ENCODE results near the gene ARHGEF28. TPM values are rescaled to one million over a fixed set of nuclear protein-coding genes. Genes with fewer than 3 reads are reported as not detected.

The ARHGEF28 gene
- total RNA-seq, 2 experiments from 2014 or later, result 0.05 to 0.12 TPM

- Mint-ChIP-seq H3K36me3 (no peaks in the 10 kb centered on the region), H3K27me3 (peaks cover 18% of the 10 kb centered on the region), H3K4me3 (no peak overlapping the region), H3K9me3 (no peaks in the 10 kb centered on the region), H3K27ac (no peak overlapping the region), H3K4me1 (ENCODE audit: low read depth) (no peaks in the 10 kb centered on the region)
- intact Hi-C loops (cut with micrococcal nuclease), result no loop called here
- DNase-seq, result no peak
- ChIA-PET CTCF (no interaction called here), POLR2A (no interaction called here)
These were observed 38.8 kb downstream of the ARHGEF28 start for GRCh38 chr5:73664796-73665195.

GRCh38 chr5:73666891-73667290 lies 40.9 kb downstream of the ARHGEF28 start:
- POLR2A ChIA-PET, result no interaction called here
- Mint-ChIP-seq H3K4me3 (no peak overlapping the region), H3K36me3 (no peaks in the 10 kb centered on the region), H3K27me3 (peaks cover 16% of the 10 kb centered on the region), H3K9me3 (no peaks in the 10 kb centered on the region), H3K27ac (no peak overlapping the region), H3K4me1 (ENCODE audit: low read depth) (no peaks in the 10 kb centered on the region)
- DNase-seq, result no peak
- intact Hi-C loops (cut with micrococcal nuclease), result no loop called here
- CTCF ChIA-PET, result no interaction called here

DNA sequence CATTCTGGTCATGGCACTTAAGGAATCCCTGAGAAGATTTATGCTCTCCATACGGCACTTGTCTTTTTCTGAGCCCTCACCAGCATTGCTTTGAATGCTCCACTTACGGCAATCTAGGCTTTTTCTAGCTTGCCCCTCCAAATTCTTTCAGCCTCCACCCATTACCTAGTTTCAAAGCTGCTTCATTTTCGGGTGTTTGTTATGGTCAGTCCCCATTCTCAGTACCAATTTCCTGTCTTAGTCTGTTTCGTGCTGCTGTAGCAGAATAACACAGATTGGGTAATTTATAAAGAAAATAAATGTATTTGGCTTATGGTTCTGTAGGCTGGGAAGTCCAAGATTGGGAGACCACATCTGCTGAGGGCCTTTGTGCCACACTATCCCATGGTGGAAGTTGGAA lies 42.0 kb downstream of the ARHGEF28 start:
- ChIA-PET POLR2A (no interaction called here), CTCF (no interaction called here)
- Mint-ChIP-seq H3K9me3 (no peaks in the 10 kb centered on the region), H3K4me1 (ENCODE audit: low read depth) (no peaks in the 10 kb centered on the region), H3K27ac (no peak overlapping the region), H3K4me3 (no peak overlapping the region), H3K36me3 (no peaks in the 10 kb centered on the region), H3K27me3 (peaks cover 16% of the 10 kb centered on the region)
- no peak for DNase-seq
- intact Hi-C loops (cut with micrococcal nuclease), result no loop called here

DNA sequence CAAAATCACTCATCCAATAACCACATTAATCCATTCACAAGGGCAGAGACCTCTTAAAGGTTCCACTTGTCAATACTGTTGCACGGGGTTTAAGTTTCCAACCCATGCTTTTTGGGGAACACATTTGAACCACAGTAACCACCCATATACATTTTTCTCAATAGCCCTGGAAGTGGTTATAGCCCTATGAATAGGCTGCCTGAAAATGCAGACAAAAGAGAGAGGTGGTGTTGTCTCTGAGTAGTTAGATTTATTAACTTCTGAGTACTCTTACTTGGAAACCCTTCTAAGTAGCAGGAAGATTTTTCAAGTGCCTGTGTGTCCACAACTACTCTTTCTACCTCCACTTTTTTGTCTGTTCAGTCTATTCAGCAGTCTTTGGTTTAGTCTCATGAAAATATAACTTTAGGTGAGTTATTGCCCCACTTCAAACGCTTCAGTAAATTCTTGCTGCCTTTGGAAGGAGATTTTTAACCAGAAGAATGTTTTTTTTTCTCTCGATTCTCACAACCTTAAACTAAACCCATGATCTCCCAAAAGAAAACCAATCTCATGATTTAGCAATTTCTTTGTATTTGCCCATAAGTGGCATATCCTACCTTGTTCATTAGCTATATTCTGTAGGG lies 42.6 kb downstream of the ARHGEF28 start:
- no peaks in the 10 kb centered on the region for H3K4me1 Mint-ChIP-seq (ENCODE audit: low read depth)
- ChIA-PET CTCF (no interaction called here), POLR2A (no interaction called here)
- no peak overlapping the region for H3K4me3 Mint-ChIP-seq
- H3K27me3 Mint-ChIP-seq, result peaks cover 16% of the 10 kb centered on the region
- DNase-seq, result no peak
- no peak overlapping the region for H3K27ac Mint-ChIP-seq
- intact Hi-C loops (cut with micrococcal nuclease), result no loop called here
- H3K9me3 Mint-ChIP-seq, result no peaks in the 10 kb centered on the region
- H3K36me3 Mint-ChIP-seq, result no peaks in the 10 kb centered on the region

- CTCF ChIA-PET, result no interaction called here
- intact Hi-C loops (cut with micrococcal nuclease), result no loop called here
These were observed 44.7 kb downstream of the ARHGEF28 start for GRCh38 chr5:73670731-73671130.

GRCh38 chr5:73672132-73672531 lies 46.1 kb downstream of the ARHGEF28 start:
- no peaks in the 10 kb centered on the region for H3K9me3 Mint-ChIP-seq
- H3K27ac Mint-ChIP-seq, result no peak overlapping the region
- ChIA-PET CTCF (no interaction called here), POLR2A (no interaction called here)
- H3K36me3 Mint-ChIP-seq, result no peaks in the 10 kb centered on the region
- no peak for DNase-seq
- H3K27me3 Mint-ChIP-seq, result peaks cover 7% of the 10 kb centered on the region
- no peak overlapping the region for H3K4me3 Mint-ChIP-seq
- intact Hi-C loops (cut with micrococcal nuclease), result no loop called here
- H3K4me1 Mint-ChIP-seq (ENCODE audit: low read depth), result no peaks in the 10 kb centered on the region

More at GRCh38 chr5:73670731-73671130, 44.7 kb downstream of the ARHGEF28 start:
- H3K4me1 Mint-ChIP-seq (ENCODE audit: low read depth), result no peaks in the 10 kb centered on the region
- peaks cover 9% of the 10 kb centered on the region for H3K27me3 Mint-ChIP-seq
- H3K36me3 Mint-ChIP-seq, result no peaks in the 10 kb centered on the region
- POLR2A ChIA-PET, result no interaction called here
- H3K27ac Mint-ChIP-seq, result no peak overlapping the region
- H3K4me3 Mint-ChIP-seq, result no peak overlapping the region
- no peaks in the 10 kb centered on the region for H3K9me3 Mint-ChIP-seq
- DNase-seq, result no peak

GRCh38 chr5:73673161-73673591 lies 47.2 kb downstream of the ARHGEF28 start:
- H3K27me3 Mint-ChIP-seq, result peaks cover 3% of the 10 kb centered on the region
- no peak overlapping the region for H3K27ac Mint-ChIP-seq
- no peak for DNase-seq
- ChIA-PET POLR2A (no interaction called here), CTCF (no interaction called here)
- no peak overlapping the region for H3K4me3 Mint-ChIP-seq
- intact Hi-C loops (cut with micrococcal nuclease), result no loop called here
- no peaks in the 10 kb centered on the region for H3K36me3 Mint-ChIP-seq
- no peaks in the 10 kb centered on the region for H3K4me1 Mint-ChIP-seq (ENCODE audit: low read depth)
- no peaks in the 10 kb centered on the region for H3K9me3 Mint-ChIP-seq

- H3K9me3 Mint-ChIP-seq, result no peaks in the 10 kb centered on the region
- no peak for DNase-seq
- intact Hi-C loops (cut with micrococcal nuclease), result no loop called here
- H3K4me3 Mint-ChIP-seq, result no peak overlapping the region
- ChIA-PET POLR2A (no interaction called here), CTCF (no interaction called here)
- H3K27me3 Mint-ChIP-seq, result no peaks in the 10 kb centered on the region
- no peaks in the 10 kb centered on the region for H3K4me1 Mint-ChIP-seq (ENCODE audit: low read depth)
- H3K36me3 Mint-ChIP-seq, result no peaks in the 10 kb centered on the region
- no peak overlapping the region for H3K27ac Mint-ChIP-seq
These were observed 48.6 kb downstream of the ARHGEF28 start for GRCh38 chr5:73674669-73675004.

DNA sequence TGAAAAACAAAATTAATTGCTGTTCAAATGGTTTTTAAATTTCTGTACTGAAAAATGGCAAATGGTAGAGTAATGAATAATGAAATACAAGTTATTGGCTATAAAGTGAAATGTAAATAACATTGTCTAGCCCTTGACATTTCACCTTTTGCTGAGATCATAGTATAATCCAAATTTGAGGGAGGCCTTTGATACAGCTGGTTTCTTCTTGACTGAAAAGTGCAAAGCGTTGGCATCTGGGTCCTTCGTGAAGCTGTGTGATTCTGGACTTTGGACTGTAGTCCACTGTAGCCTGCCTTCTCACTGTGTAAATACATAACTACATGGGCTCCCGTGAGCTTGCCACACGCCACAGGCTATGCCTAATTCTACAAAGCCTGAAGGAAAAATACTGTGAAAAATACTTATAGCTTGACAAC lies 52.3 kb downstream of the ARHGEF28 start:
- no peak overlapping the region for H3K27ac Mint-ChIP-seq
- CTCF ChIA-PET, result no interaction called here
- H3K9me3 Mint-ChIP-seq, result no peaks in the 10 kb centered on the region
- intact Hi-C loops (cut with micrococcal nuclease), result no loop called here
- POLR2A ChIA-PET, result no interaction called here
- H3K4me3 Mint-ChIP-seq, result no peak overlapping the region
- no peak for DNase-seq
- no peaks in the 10 kb centered on the region for H3K36me3 Mint-ChIP-seq
- no peaks in the 10 kb centered on the region for H3K4me1 Mint-ChIP-seq (ENCODE audit: low read depth)
- H3K27me3 Mint-ChIP-seq, result no peaks in the 10 kb centered on the region

DNA sequence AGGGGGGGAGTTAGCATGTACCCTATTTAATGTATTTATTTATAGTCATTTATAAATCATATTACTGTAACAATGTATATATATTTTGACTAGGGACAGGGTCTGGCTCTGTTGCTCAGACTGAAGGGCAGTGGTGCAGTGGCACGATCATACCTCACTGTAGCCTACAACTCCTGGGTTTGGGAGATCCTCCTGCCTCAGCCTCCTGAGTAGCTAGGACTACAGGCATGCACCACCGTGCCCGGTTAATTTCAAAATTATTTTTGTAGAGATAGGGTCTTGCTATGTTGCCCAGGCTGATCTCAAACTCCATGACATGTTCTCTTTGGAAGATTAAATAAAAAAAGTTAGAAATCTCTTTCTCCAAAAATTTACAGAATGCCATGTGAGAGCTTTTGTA lies 52.8 kb downstream of the ARHGEF28 start:
- Mint-ChIP-seq H3K4me3 (no peak overlapping the region), H3K36me3 (no peaks in the 10 kb centered on the region), H3K4me1 (ENCODE audit: low read depth) (no peaks in the 10 kb centered on the region), H3K27me3 (no peaks in the 10 kb centered on the region), H3K9me3 (no peaks in the 10 kb centered on the region), H3K27ac (no peak overlapping the region)
- intact Hi-C loops (cut with micrococcal nuclease), result no loop called here
- CTCF ChIA-PET, result no interaction called here
- DNase-seq, result no peak
- POLR2A ChIA-PET, result no interaction called here

DNA sequence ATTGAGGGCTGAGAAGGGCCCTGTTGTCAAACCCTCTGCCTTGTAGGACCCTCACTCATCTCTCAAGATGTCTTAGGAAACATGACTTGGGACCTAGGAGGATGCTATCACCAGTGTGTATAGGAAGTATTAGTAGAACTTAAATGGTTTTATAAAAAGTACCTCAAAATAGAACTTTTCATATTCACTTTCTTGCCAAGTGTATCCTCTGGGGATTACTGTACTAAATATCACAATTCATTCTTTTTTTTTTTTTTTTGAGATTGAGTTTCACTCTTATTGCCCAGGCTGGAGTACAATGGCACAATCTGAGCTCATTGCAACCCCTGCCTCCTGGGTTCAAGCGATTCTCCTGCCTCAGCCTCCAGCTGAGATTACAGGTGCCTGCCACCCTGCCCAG lies 56.2 kb downstream of the ARHGEF28 start:
- ChIA-PET CTCF (no interaction called here), POLR2A (no interaction called here)
- H3K27ac Mint-ChIP-seq, result no peak overlapping the region
- H3K9me3 Mint-ChIP-seq, result no peaks in the 10 kb centered on the region
- no peaks in the 10 kb centered on the region for H3K36me3 Mint-ChIP-seq
- H3K4me1 Mint-ChIP-seq (ENCODE audit: low read depth), result no peaks in the 10 kb centered on the region
- DNase-seq, result no peak
- intact Hi-C loops (cut with micrococcal nuclease), result loop anchor here (10.0 kb wide), 1 partner anchor 113 kb away; no protein-coding TSS in a partner anchor
- H3K27me3 Mint-ChIP-seq, result no peaks in the 10 kb centered on the region
- H3K4me3 Mint-ChIP-seq, result no peak overlapping the region

GRCh38 chr5:73684691-73685090 lies 58.7 kb downstream of the ARHGEF28 start:
- H3K27me3 Mint-ChIP-seq, result no peaks in the 10 kb centered on the region
- ChIA-PET POLR2A (no interaction called here), CTCF (no interaction called here)
- no peaks in the 10 kb centered on the region for H3K9me3 Mint-ChIP-seq
- H3K4me3 Mint-ChIP-seq, result no peak overlapping the region
- H3K27ac Mint-ChIP-seq, result no peak overlapping the region
- H3K4me1 Mint-ChIP-seq (ENCODE audit: low read depth), result no peaks in the 10 kb centered on the region
- no peak for DNase-seq
- no peaks in the 10 kb centered on the region for H3K36me3 Mint-ChIP-seq
- intact Hi-C loops (cut with micrococcal nuclease), result loop anchor here (10.0 kb wide), 1 partner anchor 110 kb away; no protein-coding TSS in a partner anchor

DNA sequence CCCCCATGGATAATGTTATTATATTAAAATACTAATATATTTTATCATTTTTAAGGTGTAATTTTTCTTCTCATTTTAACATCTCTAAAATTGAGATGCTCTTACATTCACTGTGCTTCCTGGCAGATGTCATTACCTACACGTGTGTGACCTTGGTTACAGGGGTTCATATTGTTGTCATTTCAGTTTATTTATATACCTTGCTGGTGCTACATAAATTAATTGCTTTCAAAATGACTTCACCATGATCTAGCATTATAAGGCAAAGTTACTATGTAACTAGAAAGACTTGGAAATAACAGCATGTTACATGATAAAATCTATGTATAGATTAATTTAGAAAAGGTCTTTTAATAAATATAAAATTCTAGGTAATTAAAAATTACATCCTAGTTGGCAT lies 60.9 kb downstream of the ARHGEF28 start:
- H3K36me3 Mint-ChIP-seq, result no peaks in the 10 kb centered on the region
- DNase-seq, result no peak
- H3K27ac Mint-ChIP-seq, result no peak overlapping the region
- no peaks in the 10 kb centered on the region for H3K27me3 Mint-ChIP-seq
- H3K9me3 Mint-ChIP-seq, result no peaks in the 10 kb centered on the region
- H3K4me1 Mint-ChIP-seq (ENCODE audit: low read depth), result no peaks in the 10 kb centered on the region
- intact Hi-C loops (cut with micrococcal nuclease), result loop anchor here (10.0 kb wide), 1 partner anchor 108 kb away; no protein-coding TSS in a partner anchor
- no peak overlapping the region for H3K4me3 Mint-ChIP-seq
- ChIA-PET CTCF (no interaction called here), POLR2A (no interaction called here)

All from activated CD4-positive, alpha-beta memory T cell treated with anti-CD3 and anti-CD28 coated beads for 36 hours (primary cell).